Gastroesophageal sphincter (tissue), 3 donors: ENCODE data around the gene SCAPER.

Source experiments
- EP300 ChIP-seq: sonication (generic); formaldehyde crosslinking; IDR thresholded peaks from one replicate; pipeline ENCODE4 v1.6.1; 2017; ENCODE audit warnings: antibody characterized with exemption, mild to moderate bottlenecking
- POLR2A ChIP-seq, 2 donors: fragments of 450-650 bp; IDR thresholded peaks; one replicate each; pipeline ENCODE4 v1.6.1; 2017; ENCODE audit warnings: antibody characterized with exemption in 2 of 2, mild to moderate bottlenecking in 2 of 2, moderate library complexity in 1 of 2
- POLR2AphosphoS5 ChIP-seq: sonication (generic); formaldehyde crosslinking; IDR thresholded peaks from one replicate; pipeline ENCODE4 v1.6.1; 2017; ENCODE audit warnings: antibody characterized with exemption
- TF ChIP-seq, protein P1 (sequence below), 4 experiments: fragments of 200-600 bp in 2 of 4; fragments of 450-650 bp in 2 of 4; sonication (generic) in 1 of 4; IDR thresholded peaks; one replicate each; pipeline ENCODE4 v1.5.1; 2017 to 2019; ENCODE audit warnings: antibody characterized with exemption in 4 of 4, mild to moderate bottlenecking in 2 of 4, moderate library complexity in 2 of 4

DNA sequence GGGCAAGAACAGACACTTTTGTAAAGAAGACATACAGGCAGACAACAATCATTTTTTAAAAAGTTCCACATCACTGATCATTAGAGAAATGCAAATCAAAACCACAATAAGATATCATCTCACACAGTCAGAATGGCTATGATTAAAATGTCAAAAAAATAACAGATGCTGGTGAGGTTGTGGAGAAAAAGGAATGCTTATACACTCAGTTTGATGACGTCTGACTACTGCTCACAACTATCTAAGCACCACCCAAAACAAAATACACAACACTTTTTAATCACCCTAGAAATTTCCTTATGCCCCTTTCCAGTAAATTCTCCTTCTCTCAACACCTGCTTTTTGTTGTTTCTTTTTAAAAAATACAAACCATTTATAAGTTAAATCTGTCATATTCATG lies 339.8 kb downstream of the SCAPER start:
- TF ChIP-seq POLR2AphosphoS5, result no peak
- no peak for TF ChIP-seq POLR2A (IDR thresholded peaks at IDR 0.05)
- TF ChIP-seq, protein P1, sequence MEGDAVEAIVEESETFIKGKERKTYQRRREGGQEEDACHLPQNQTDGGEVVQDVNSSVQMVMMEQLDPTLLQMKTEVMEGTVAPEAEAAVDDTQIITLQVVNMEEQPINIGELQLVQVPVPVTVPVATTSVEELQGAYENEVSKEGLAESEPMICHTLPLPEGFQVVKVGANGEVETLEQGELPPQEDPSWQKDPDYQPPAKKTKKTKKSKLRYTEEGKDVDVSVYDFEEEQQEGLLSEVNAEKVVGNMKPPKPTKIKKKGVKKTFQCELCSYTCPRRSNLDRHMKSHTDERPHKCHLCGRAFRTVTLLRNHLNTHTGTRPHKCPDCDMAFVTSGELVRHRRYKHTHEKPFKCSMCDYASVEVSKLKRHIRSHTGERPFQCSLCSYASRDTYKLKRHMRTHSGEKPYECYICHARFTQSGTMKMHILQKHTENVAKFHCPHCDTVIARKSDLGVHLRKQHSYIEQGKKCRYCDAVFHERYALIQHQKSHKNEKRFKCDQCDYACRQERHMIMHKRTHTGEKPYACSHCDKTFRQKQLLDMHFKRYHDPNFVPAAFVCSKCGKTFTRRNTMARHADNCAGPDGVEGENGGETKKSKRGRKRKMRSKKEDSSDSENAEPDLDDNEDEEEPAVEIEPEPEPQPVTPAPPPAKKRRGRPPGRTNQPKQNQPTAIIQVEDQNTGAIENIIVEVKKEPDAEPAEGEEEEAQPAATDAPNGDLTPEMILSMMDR (IDR thresholded peaks at IDR 0.05), result no peak
- no peak for TF ChIP-seq EP300
